Measurements from ENCODE around the gene SHCBP1.
"Not testable (repeated sequence)": the region's sequence is repeated elsewhere in the genome, so short reads cannot be mapped to it uniquely, and the experiment has no call there.

DNA sequence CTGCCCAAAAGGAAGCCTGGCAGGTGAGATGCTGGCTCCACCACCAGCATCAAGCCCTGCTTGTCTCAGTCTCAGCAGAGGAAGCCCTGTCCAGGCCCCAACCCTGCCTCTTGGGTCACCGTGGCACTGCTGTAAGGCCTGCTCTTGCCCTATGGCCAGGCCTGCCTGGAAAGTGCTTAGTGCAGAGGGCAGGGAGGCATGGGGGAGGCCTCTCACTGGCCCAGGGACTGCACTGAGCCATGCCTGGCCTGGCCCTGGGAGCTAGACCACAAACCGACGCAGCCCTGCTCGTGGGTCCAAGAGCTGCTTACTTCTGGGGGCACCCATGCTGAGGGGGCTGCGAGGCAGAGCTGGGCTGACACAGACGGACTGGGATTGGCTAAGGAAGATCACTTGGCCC is 3.7 kb upstream of the SHCBP1 start:
- TF ChIP-seq, protein P1, sequence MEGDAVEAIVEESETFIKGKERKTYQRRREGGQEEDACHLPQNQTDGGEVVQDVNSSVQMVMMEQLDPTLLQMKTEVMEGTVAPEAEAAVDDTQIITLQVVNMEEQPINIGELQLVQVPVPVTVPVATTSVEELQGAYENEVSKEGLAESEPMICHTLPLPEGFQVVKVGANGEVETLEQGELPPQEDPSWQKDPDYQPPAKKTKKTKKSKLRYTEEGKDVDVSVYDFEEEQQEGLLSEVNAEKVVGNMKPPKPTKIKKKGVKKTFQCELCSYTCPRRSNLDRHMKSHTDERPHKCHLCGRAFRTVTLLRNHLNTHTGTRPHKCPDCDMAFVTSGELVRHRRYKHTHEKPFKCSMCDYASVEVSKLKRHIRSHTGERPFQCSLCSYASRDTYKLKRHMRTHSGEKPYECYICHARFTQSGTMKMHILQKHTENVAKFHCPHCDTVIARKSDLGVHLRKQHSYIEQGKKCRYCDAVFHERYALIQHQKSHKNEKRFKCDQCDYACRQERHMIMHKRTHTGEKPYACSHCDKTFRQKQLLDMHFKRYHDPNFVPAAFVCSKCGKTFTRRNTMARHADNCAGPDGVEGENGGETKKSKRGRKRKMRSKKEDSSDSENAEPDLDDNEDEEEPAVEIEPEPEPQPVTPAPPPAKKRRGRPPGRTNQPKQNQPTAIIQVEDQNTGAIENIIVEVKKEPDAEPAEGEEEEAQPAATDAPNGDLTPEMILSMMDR (IDR thresholded peaks at IDR 0.05; ENCODE audit: low read depth, low read length, poor library complexity, severe bottlenecking) = not testable (repeated sequence)
- not testable (repeated sequence) for TF ChIP-seq EZH2phosphoT487 (IDR thresholded peaks at IDR 0.05; ENCODE audit: borderline replicate concordance, low read length)
